Activated CD4-positive, alpha-beta T cell treated with anti-CD3 and anti-CD28 coated beads for 48 hours (primary cell): Measurements from ENCODE around the gene CLEC4D.
"Not testable (repeated sequence)": the region's sequence is repeated elsewhere in the genome, so short reads cannot be mapped to it uniquely, and the experiment has no call there.

Experiments used
- DNase-seq: peaks from one replicate; pipeline ENCODE4 v3.0.0-alpha.2; 2020

The CLEC4D gene

GRCh38 chr12:8537820-8538219 lies 24.5 kb downstream of the CLEC4D start:
- peak; percentile 10 for DNase-seq

GRCh38 chr12:8540831-8541230 lies 27.5 kb downstream of the CLEC4D start, which contains the start of gene CLEC4E:
CLEC4E (minus strand) TSS chr12:8540905; CDS start chr12:8540797, 108 bp downstream.
- DNase-seq, result not testable (repeated sequence)

GRCh38 chr12:8541562-8541961 lies 28.3 kb downstream of the CLEC4D start:
- no peak for DNase-seq

- DNase-seq, result peak; percentile 78
Observed at GRCh38 chr12:8544295-8544694, 31.0 kb downstream of the CLEC4D start.

GRCh38 chr12:8546591-8546990 lies 33.3 kb downstream of the CLEC4D start:
- DNase-seq, result no peak

- no peak for DNase-seq
Observed at GRCh38 chr12:8547645-8548044, 34.3 kb downstream of the CLEC4D start.

- DNase-seq, result no peak
Observed at GRCh38 chr12:8548192-8548591, 34.9 kb downstream of the CLEC4D start.

- DNase-seq, result no peak
Observed at GRCh38 chr12:8549381-8549780, 36.1 kb downstream of the CLEC4D start.

- no peak for DNase-seq
Observed at GRCh38 chr12:8553088-8553627, 39.9 kb downstream of the CLEC4D start.

GRCh38 chr12:8554451-8555195 lies 41.3 kb downstream of the CLEC4D start:
- no peak for DNase-seq

GRCh38 chr12:8556531-8557097 lies 43.3 kb downstream of the CLEC4D start:
- DNase-seq, result peak; percentile 5

- no peak for DNase-seq
Observed at GRCh38 chr12:8559676-8560075, 46.4 kb downstream of the CLEC4D start.

- no peak for DNase-seq
Observed at GRCh38 chr12:8561011-8561410, 47.7 kb downstream of the CLEC4D start.

- DNase-seq, result peak; percentile 14
Observed at GRCh38 chr12:8562310-8562709, 49.0 kb downstream of the CLEC4D start.

GRCh38 chr12:8563356-8563755 lies 50.1 kb downstream of the CLEC4D start:
- DNase-seq, result no peak

GRCh38 chr12:8564656-8565055 lies 51.4 kb downstream of the CLEC4D start:
- DNase-seq, result no peak

- not testable (repeated sequence) for DNase-seq
Observed at GRCh38 chr12:8566052-8566451, 52.7 kb downstream of the CLEC4D start.

- DNase-seq, result no peak
Observed at GRCh38 chr12:8566525-8566924, 53.2 kb downstream of the CLEC4D start.
